RPMI8226 (cell line): Measurements from ENCODE around the gene LAMB4.

ENCODE experiments used
- DNase-seq: peaks from one replicate; pipeline ENCODE4 v3.0.0-alpha.2; 2015

LAMB4 gene

GRCh38 chr7:108008827-108009226 lies 121.3 kb downstream of the LAMB4 start:
- DNase-seq: no peak

- no peak for DNase-seq
Measured at GRCh38 chr7:108008240-108008639, 121.9 kb downstream of the LAMB4 start.

- DNase-seq: no peak
Measured at GRCh38 chr7:108007762-108008161, 122.4 kb downstream of the LAMB4 start.

GRCh38 chr7:108007261-108007660 lies 122.9 kb downstream of the LAMB4 start:
- DNase-seq: no peak

GRCh38 chr7:108004220-108005142 lies 125.7 kb downstream of the LAMB4 start:
- no peak for DNase-seq

- no peak for DNase-seq
Measured at GRCh38 chr7:108003599-108003935, 126.6 kb downstream of the LAMB4 start.

- DNase-seq: no peak
Measured at GRCh38 chr7:108002726-108003598, 127.2 kb downstream of the LAMB4 start, which contains the start of gene LAMB1. Gene LAMB1 (minus strand): TSS chr7:108003161. CDS start chr7:108002885, 276 bp downstream.

GRCh38 chr7:108001764-108002725 lies 128.1 kb downstream of the LAMB4 start:
- DNase-seq: no peak

GRCh38 chr7:108000875-108001763 lies 129.0 kb downstream of the LAMB4 start:
- no peak for DNase-seq

- no peak for DNase-seq
Measured at GRCh38 chr7:107999779-108000560, 130.2 kb downstream of the LAMB4 start.

GRCh38 chr7:107998660-107999480 lies 131.3 kb downstream of the LAMB4 start:
- no peak for DNase-seq

GRCh38 chr7:107998150-107998549 lies 132.0 kb downstream of the LAMB4 start:
- no peak for DNase-seq

- DNase-seq: no peak
Measured at GRCh38 chr7:107996072-107996882, 133.9 kb downstream of the LAMB4 start.

- no peak for DNase-seq
Measured at GRCh38 chr7:107995184-107996071, 134.7 kb downstream of the LAMB4 start.

GRCh38 chr7:107994421-107995030 lies 135.6 kb downstream of the LAMB4 start:
- no peak for DNase-seq

GRCh38 chr7:107993891-107994291 lies 136.3 kb downstream of the LAMB4 start:
- DNase-seq: no peak
